Loucy (cell line): ENCODE results near the gene GPC3.
A peak's percentile ranks its signal among the peaks of the same experiment; 100 is the strongest.

Experiments used
- EZH2phosphoT487 ChIP-seq: fragments of 200-600 bp; IDR thresholded peaks from 2 replicates; pipeline ENCODE4 v1.6.1; 2018; ENCODE audit warnings: antibody characterized with exemption, mild to moderate bottlenecking, moderate library complexity, borderline replicate concordance
- TF ChIP-seq, protein P1 (sequence below): fragments of 200-600 bp; sonication (generic); conservative IDR thresholded peaks from 2 replicates; pipeline ENCODE4 v1.5.1; 2014; ENCODE audit warnings: mild to moderate bottlenecking, antibody characterized with exemption, low read length

DNA sequence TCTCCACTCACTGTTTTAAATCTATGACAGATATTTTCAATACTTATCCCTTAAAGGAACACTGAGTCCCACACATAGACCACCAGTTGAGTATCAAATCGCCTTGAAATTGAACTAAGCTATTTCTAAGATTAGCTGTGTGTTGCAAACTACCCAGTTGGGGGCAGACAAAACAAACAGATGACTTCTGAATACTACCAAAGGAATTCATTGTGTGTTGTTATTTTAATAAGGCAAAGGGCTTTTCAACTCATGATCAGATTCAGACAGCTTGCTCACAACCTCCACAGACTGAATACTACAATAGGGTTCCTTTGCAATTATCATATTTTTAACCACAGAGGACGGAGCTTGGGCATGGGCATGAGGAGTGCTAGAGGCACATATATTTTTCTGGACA, 287.1 kb downstream of the GPC3 start:
- TF ChIP-seq, protein P1, sequence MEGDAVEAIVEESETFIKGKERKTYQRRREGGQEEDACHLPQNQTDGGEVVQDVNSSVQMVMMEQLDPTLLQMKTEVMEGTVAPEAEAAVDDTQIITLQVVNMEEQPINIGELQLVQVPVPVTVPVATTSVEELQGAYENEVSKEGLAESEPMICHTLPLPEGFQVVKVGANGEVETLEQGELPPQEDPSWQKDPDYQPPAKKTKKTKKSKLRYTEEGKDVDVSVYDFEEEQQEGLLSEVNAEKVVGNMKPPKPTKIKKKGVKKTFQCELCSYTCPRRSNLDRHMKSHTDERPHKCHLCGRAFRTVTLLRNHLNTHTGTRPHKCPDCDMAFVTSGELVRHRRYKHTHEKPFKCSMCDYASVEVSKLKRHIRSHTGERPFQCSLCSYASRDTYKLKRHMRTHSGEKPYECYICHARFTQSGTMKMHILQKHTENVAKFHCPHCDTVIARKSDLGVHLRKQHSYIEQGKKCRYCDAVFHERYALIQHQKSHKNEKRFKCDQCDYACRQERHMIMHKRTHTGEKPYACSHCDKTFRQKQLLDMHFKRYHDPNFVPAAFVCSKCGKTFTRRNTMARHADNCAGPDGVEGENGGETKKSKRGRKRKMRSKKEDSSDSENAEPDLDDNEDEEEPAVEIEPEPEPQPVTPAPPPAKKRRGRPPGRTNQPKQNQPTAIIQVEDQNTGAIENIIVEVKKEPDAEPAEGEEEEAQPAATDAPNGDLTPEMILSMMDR, result peak; percentile 57
- TF ChIP-seq EZH2phosphoT487, result no peak
